Panc1 (cell line): ENCODE results near the gene EPHB1. TPM values are rescaled to one million over a fixed set of nuclear protein-coding genes. Genes with fewer than 3 reads are reported as not detected.

Source experiments
- ATAC-seq: fragments of 200-7000 bp; cut with Tn5 transposase; 2 replicates; pipeline ENCODE4 v1.9.1; 2020; ENCODE audit warnings: mild to moderate bottlenecking, moderate library complexity
- BruUV-seq: library from RNA; stranded (reverse); fragments of 400-500 nt; replicated peaks from 2 replicates; lab custom pipeline; 2021; lab: Mats Ljungman, UMichigan
- CTCF ChIA-PET: fragments of 300-600 bp; sonication (Branson Sonifier 250); formaldehyde crosslinking; loops from one replicate; lab custom pipeline; 2022; ENCODE audit warnings: antibody characterized with exemption; lab: Charles Lee
- POLR2A ChIA-PET: fragments of 300-600 bp; sonication (Branson Sonifier 250); formaldehyde crosslinking; loops from one replicate; lab custom pipeline; 2022; ENCODE audit warnings: antibody characterized with exemption; lab: Charles Lee
- DNase-seq: peaks from one replicate; pipeline ENCODE4 v3.0.0-alpha.2; 2010; ENCODE audit warnings: low read depth, low spot score
- H3K27ac ChIP-seq: 2 replicates; pipeline ENCODE4 v1.5.1; 2011; ENCODE audit warnings: mild to moderate bottlenecking, low read length, inconsistent platforms
- H3K27me3 ChIP-seq: fragments of 200-500 bp; sonication (Bioruptor generic); 2 replicates; pipeline ENCODE4 v1.6.0; 2014; ENCODE audit warnings: low read length, inconsistent platforms; ENCODE audit not compliant: control insufficient read depth, insufficient read depth
- H3K36me3 ChIP-seq: fragments of 200-500 bp; sonication (Bioruptor generic); 2 replicates; pipeline ENCODE4 v1.5.1; 2014; ENCODE audit warnings: inconsistent platforms, mild to moderate bottlenecking, low read length, moderate library complexity; ENCODE audit not compliant: control insufficient read depth, insufficient read depth
- H3K4me1 ChIP-seq: 2 replicates; pipeline ENCODE4 v1.5.1; 2011; ENCODE audit warnings: inconsistent platforms, mild to moderate bottlenecking, low read length, moderate library complexity; ENCODE audit not compliant: control insufficient read depth, insufficient read depth
- H3K4me3 ChIP-seq, 2 experiments: 2 replicates each; pipeline ENCODE4 v1.5.1; 2011 to 2012; ENCODE audit warnings: low read depth in 2 of 2, low read length in 2 of 2, mild to moderate bottlenecking in 2 of 2, inconsistent platforms in 1 of 2, moderate library complexity in 1 of 2
- H3K9me3 ChIP-seq: fragments of 200-500 bp; sonication (Bioruptor generic); 2 replicates; pipeline ENCODE4 v1.5.1; 2014; ENCODE audit warnings: low read depth, mild to moderate bottlenecking, inconsistent platforms, low read length, moderate library complexity; ENCODE audit not compliant: control insufficient read depth, insufficient read depth
- CTCF ChIP-seq: fragments of 450-650 bp; IDR thresholded peaks from 2 replicates; pipeline ENCODE4 v1.5.1; 2017; ENCODE audit warnings: mild to moderate bottlenecking
- POLR2AphosphoS5 ChIP-seq: IDR thresholded peaks from 2 replicates; pipeline ENCODE4 v1.6.1; 2012; ENCODE audit warnings: mild to moderate bottlenecking, low read depth, low read length, moderate library complexity
- SIN3A ChIP-seq: IDR thresholded peaks from 2 replicates; pipeline ENCODE4 v1.6.1; 2012; ENCODE audit warnings: low read depth, mild to moderate bottlenecking, low read length, moderate library complexity, borderline replicate concordance; ENCODE audit not compliant: insufficient read depth
- TCF7L2 ChIP-seq: IDR thresholded peaks from 2 replicates; pipeline ENCODE4 v1.6.1; 2011; ENCODE audit warnings: mild to moderate bottlenecking, low read depth, low read length, inconsistent platforms
- in situ Hi-C: cut with HindIII; loops from 2 replicates; pipeline ENCODE4 v1.10.0; 2016; ENCODE audit warnings: low sequenced_read_pairs, low pct_unique_long_range_greater_than_20kb
- intact Hi-C: fragments of 100-400 bp; cut with micrococcal nuclease; formaldehyde crosslinking; loops from one replicate; pipeline ENCODE4 v1.10.0; 2022; ENCODE audit not compliant: unreplicated experiment
- total RNA-seq: library from RNA; stranded (reverse); gene quantifications from one replicate; pipeline ENCODE4 v1.2.1, GENCODE V29; 2021; ENCODE audit not compliant: unreplicated experiment
- TF ChIP-seq, protein P1 (sequence below), 2 experiments: IDR thresholded peaks; 2 replicates each; pipeline ENCODE4 v1.6.1; 2011 to 2012; ENCODE audit warnings: low read depth in 2 of 2, control low read depth in 1 of 2, low read length in 1 of 2, mild to moderate bottlenecking in 1 of 2, moderate library complexity in 1 of 2; ENCODE audit not compliant: insufficient read depth in 1 of 2

The EPHB1 gene
- total RNA-seq, 1 experiment from 2014 or later = 0.46 TPM

DNA sequence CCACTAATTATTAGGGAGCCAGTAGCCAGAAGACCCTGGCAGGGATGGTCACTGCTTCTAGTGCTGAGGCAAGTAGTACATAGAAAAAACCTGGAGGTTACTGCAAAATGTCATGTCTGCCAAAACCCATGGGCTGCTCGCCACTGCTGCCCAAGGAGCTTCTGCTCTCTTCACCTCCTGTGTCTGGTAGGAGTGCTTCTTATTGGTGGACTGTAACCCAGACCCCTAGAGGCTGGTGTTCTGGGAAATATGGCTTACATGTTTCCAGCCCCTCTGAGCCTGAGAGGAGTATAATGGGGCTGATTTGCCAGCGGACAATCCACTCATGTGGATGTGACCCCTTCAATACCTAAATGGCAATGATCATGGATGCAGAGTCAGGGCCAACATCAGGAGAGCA lies 286.4 kb downstream of the EPHB1 start:
- intact Hi-C loops = no loop called here
- no TSS peak for BruUV-seq
- no peaks in the 10 kb centered on the region for H3K36me3 ChIP-seq
- H3K27ac ChIP-seq = no peak overlapping the region
- H3K27me3 ChIP-seq = no peaks in the 10 kb centered on the region; the same call in 1 of the 2 replicates
- ChIA-PET CTCF (no interaction called here), POLR2A (no interaction called here)
- H3K4me1 ChIP-seq = no peaks in the 10 kb centered on the region
- no peak overlapping the region for H3K4me3 ChIP-seq
- no peak for DNase-seq
- ATAC-seq = no peak
- in situ Hi-C loops = no loop called here
- TF ChIP-seq POLR2AphosphoS5 = no peak
- TF ChIP-seq CTCF = no peak
- TF ChIP-seq SIN3A = no peak
- TF ChIP-seq TCF7L2 = no peak
- TF ChIP-seq, protein P1, sequence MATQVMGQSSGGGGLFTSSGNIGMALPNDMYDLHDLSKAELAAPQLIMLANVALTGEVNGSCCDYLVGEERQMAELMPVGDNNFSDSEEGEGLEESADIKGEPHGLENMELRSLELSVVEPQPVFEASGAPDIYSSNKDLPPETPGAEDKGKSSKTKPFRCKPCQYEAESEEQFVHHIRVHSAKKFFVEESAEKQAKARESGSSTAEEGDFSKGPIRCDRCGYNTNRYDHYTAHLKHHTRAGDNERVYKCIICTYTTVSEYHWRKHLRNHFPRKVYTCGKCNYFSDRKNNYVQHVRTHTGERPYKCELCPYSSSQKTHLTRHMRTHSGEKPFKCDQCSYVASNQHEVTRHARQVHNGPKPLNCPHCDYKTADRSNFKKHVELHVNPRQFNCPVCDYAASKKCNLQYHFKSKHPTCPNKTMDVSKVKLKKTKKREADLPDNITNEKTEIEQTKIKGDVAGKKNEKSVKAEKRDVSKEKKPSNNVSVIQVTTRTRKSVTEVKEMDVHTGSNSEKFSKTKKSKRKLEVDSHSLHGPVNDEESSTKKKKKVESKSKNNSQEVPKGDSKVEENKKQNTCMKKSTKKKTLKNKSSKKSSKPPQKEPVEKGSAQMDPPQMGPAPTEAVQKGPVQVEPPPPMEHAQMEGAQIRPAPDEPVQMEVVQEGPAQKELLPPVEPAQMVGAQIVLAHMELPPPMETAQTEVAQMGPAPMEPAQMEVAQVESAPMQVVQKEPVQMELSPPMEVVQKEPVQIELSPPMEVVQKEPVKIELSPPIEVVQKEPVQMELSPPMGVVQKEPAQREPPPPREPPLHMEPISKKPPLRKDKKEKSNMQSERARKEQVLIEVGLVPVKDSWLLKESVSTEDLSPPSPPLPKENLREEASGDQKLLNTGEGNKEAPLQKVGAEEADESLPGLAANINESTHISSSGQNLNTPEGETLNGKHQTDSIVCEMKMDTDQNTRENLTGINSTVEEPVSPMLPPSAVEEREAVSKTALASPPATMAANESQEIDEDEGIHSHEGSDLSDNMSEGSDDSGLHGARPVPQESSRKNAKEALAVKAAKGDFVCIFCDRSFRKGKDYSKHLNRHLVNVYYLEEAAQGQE (IDR thresholded peaks at IDR 0.05; ENCODE audit: insufficient read depth in 1 of 2, low read depth in 2 of 2, low read length in 1 of 2) = no peak
- no peaks in the 10 kb centered on the region for H3K9me3 ChIP-seq

GRCh38 chr3:135081856-135082434 lies 286.9 kb downstream of the EPHB1 start:
- H3K4me3 ChIP-seq = no peak overlapping the region
- H3K27ac ChIP-seq = no peak overlapping the region
- no peaks in the 10 kb centered on the region for H3K4me1 ChIP-seq
- no peak for ATAC-seq
- no peaks in the 10 kb centered on the region for H3K36me3 ChIP-seq
- POLR2A ChIA-PET = no interaction called here
- intact Hi-C loops (no loop called here), in situ Hi-C loops (no loop called here)
- CTCF ChIA-PET = no interaction called here
- H3K9me3 ChIP-seq = no peaks in the 10 kb centered on the region
- no TSS peak for BruUV-seq
- H3K27me3 ChIP-seq = no peaks in the 10 kb centered on the region; the same call in 1 of the 2 replicates
- no peak for TF ChIP-seq TCF7L2
- TF ChIP-seq SIN3A = no peak
- TF ChIP-seq POLR2AphosphoS5 = no peak
- TF ChIP-seq, protein P1 (IDR thresholded peaks at IDR 0.05; ENCODE audit: insufficient read depth in 1 of 2, low read depth in 2 of 2, low read length in 1 of 2) = no peak
- no peak for TF ChIP-seq CTCF
- DNase-seq = no peak
